Measurements from ENCODE around the gene PLOD1.
"Not testable (repeated sequence)": the region's sequence is repeated elsewhere in the genome, so short reads cannot be mapped to it uniquely, and the experiment has no call there.

The PLOD1 gene

DNA sequence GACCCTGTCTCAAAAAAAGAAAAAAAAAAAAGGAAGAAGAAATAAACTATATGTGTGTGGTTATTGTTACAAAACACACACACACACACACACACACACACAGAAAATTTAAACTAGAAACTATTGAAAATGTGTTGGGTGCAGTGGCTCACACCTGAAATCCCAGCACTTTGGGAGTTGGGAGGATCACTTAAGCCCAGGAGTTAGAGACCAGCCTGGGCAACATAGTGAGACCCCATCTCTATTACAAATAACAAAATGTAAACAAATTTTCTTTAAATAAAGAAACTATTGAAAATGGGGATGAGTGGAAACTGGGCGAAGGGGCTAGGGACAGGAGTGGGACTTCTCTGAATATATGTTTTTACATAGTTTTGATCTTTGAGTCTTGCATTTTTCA, 31.3 kb upstream of the PLOD1 start:
- H3K9me3 Mint-ChIP-seq, result no peaks in the 10 kb centered on the region
- peaks cover 32% of the 10 kb centered on the region for H3K4me1 Mint-ChIP-seq
- H3K36me3 Mint-ChIP-seq (ENCODE audit: insufficient read depth), result peaks cover 18% of the 10 kb centered on the region
- DNase-seq (ENCODE audit: low spot score in 2 of 2), result no peak
- ATAC-seq (replicated peaks; ENCODE audit: extremely low read depth, poor library complexity, severe bottlenecking), result no peak
- no peak overlapping the region for H3K27ac Mint-ChIP-seq (ENCODE audit: low read depth)
- H3K27me3 Mint-ChIP-seq, result peaks cover 18% of the 10 kb centered on the region
- no peak overlapping the region for H3K4me3 Mint-ChIP-seq

DNA sequence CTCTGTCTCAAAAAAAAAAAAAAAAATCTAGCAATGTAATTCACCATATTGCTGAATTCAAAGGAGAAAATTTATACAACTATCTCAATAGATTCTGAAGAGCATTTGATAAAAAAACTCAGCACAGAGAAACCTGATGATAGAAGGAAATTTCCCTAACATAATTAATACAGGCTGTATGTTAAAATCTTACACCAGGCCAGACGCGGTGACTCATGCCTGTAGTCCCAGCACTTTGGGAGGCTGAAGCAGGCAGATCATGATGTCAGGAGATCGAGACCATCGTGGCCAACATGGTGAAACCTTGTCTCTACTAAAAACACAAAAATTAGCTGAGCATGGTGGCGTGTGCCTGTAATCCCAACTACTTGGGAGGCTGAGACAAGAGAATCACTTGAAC, 30.4 kb upstream of the PLOD1 start:
- not testable (repeated sequence) for H3K27me3 Mint-ChIP-seq; H3K4me3 Mint-ChIP-seq; ATAC-seq (replicated peaks; ENCODE audit: extremely low read depth, poor library complexity, severe bottlenecking); H3K9me3 Mint-ChIP-seq; H3K27ac Mint-ChIP-seq (ENCODE audit: low read depth); DNase-seq (ENCODE audit: low spot score in 2 of 2)
- peaks cover 41% of the 10 kb centered on the region for H3K4me1 Mint-ChIP-seq
- peaks cover 27% of the 10 kb centered on the region for H3K36me3 Mint-ChIP-seq (ENCODE audit: insufficient read depth)

DNA sequence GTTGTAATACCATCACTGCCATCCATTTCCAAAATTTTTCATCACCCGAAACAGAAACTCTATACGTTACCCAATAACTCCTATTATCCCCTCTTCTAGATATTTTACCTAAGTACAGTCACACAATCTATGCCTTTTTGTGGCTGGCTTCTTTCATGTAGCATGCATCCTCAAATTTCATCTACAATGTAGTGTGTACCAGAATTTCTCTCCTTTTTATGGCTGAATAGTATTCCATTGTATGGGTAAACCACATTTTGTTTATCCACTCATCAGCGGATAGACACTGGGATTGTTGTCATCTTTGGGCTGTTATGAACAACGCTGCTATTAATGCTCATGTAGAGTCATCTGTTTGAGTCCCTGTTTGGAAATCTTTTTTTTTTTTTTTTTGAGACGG, 29.5 kb upstream of the PLOD1 start:
- Mint-ChIP-seq H3K4me1 (peaks cover 48% of the 10 kb centered on the region), H3K27ac (ENCODE audit: low read depth) (no peak overlapping the region), H3K27me3 (peaks cover 2% of the 10 kb centered on the region), H3K4me3 (no peak overlapping the region), H3K9me3 (no peaks in the 10 kb centered on the region), H3K36me3 (ENCODE audit: insufficient read depth) (peaks cover 36% of the 10 kb centered on the region)
- ATAC-seq (replicated peaks; ENCODE audit: extremely low read depth, poor library complexity, severe bottlenecking) (no peak), DNase-seq (ENCODE audit: low spot score in 2 of 2) (no peak)

DNA sequence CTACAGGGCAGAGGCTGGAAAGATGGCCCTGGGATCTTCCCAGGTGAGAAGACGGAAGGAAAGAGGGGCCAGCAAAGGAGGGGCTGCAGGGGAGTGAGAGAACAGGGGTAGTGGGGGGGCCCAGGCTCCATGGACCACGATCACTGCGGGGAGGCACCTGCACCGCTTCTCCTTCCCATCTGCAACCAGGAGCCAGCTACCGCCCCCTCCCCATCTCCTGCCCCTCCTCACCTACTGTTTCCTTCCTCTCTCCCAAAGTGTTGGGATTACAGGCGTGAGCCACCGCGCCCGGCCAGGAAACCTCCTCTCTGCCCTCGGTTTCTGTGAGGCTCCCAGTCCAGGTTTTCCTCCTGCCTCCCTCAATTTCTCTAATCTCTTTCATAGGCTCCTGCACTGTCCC, 27.6 kb upstream of the PLOD1 start:
- peak overlapping the region; percentile 23 for H3K4me3 Mint-ChIP-seq
- DNase-seq (ENCODE audit: low spot score in 2 of 2) (no peak), ATAC-seq (replicated peaks; ENCODE audit: extremely low read depth, poor library complexity, severe bottlenecking) (no peak)
- H3K27ac Mint-ChIP-seq (ENCODE audit: low read depth), result no peak overlapping the region
- H3K36me3 Mint-ChIP-seq (ENCODE audit: insufficient read depth), result peaks cover 41% of the 10 kb centered on the region
- H3K9me3 Mint-ChIP-seq, result no peaks in the 10 kb centered on the region
- H3K27me3 Mint-ChIP-seq, result no peaks in the 10 kb centered on the region
- peaks cover 49% of the 10 kb centered on the region for H3K4me1 Mint-ChIP-seq

DNA sequence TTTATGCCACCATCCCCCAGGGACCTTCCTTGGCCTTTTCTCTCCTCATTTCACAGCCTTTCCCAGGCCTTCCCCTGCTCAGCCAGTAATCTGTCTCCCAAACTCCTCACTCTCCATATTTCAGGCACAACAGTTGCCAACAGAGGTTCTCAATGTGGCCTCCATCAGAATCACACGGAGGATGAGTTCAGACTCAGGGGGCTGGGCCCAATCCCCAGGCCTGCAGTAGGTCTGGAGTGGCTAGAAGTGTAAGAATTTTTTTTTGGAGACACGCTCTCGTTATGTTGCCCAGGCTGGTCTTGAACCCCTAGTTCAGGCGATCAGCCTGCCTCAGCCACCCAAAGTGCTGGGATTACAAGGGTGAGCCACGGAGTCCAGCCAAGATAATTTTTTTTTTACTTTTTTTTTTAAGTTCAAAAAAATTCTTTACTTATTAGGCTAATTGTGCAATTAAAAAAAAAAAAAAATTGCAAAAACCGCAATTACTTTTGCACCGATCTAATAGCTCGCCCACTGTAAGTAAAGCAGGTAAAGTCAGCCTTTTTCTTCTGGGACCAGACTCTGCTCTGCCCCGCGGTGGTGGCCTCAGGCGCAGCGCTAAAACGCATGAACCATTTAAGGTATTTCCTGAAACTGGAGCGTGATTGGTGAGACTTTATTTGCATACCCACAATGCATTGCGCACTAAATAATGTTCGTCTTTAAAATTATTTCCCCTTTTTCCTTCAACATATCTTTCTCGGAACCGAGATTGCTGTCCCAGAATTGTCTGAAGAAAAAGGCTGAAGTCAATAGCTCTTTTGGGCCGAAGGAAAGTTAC, 27.0 kb upstream of the PLOD1 start:
- peak; percentile 84 to 93 for DNase-seq (ENCODE audit: low spot score in 2 of 2)

DNA sequence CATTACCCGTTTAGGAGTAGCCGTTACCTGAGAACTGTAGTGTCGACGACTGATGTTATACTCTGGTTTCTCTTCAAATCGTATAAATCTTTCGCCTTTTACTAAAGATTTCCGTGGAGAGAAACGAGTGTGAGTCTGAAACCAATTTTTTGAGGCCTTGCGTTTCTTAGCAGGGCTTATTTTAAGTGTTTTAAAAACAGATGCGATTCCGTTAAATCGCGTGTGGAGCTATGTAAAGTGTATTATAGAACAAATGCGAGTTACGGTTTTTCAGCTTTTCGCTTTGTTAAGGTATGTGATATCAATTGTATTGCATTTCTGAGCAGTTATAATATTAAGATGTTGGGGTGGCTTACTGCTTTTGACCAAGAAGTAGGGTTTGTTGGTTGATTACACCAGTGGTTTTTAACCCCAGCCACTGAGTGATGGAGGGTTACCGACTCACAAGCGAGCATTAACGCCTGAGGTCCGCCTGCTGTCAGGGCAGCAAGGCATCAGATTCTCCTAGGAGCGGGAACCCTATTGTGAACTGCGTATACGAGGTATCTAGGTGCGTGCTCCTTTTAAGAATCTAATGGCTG, 26.3 kb upstream of the PLOD1 start:
- Mint-ChIP-seq H3K36me3 (ENCODE audit: insufficient read depth) (peaks cover 44% of the 10 kb centered on the region), H3K27me3 (no peaks in the 10 kb centered on the region), H3K27ac (ENCODE audit: low read depth) (peak overlapping the region; percentile 100), H3K9me3 (no peaks in the 10 kb centered on the region), H3K4me3 (peak overlapping the region; percentile 86), H3K4me1 (peaks cover 49% of the 10 kb centered on the region)
- ATAC-seq (replicated peaks; ENCODE audit: extremely low read depth, poor library complexity, severe bottlenecking) (peak; percentile 56), DNase-seq (ENCODE audit: low spot score in 2 of 2) (peak in 1 of 2 donors; percentile 66)

More for the DNA sequence above, 27.0 kb upstream of the PLOD1 start:
- H3K27me3 Mint-ChIP-seq, result no peaks in the 10 kb centered on the region
- peak; percentile 60 for ATAC-seq (replicated peaks; ENCODE audit: extremely low read depth, poor library complexity, severe bottlenecking)
- H3K36me3 Mint-ChIP-seq (ENCODE audit: insufficient read depth), result peaks cover 44% of the 10 kb centered on the region
- H3K4me1 Mint-ChIP-seq, result peaks cover 49% of the 10 kb centered on the region
- H3K27ac Mint-ChIP-seq (ENCODE audit: low read depth), result peak overlapping the region; percentile 100
- peak overlapping the region; percentile 86 for H3K4me3 Mint-ChIP-seq
- no peaks in the 10 kb centered on the region for H3K9me3 Mint-ChIP-seq

DNA sequence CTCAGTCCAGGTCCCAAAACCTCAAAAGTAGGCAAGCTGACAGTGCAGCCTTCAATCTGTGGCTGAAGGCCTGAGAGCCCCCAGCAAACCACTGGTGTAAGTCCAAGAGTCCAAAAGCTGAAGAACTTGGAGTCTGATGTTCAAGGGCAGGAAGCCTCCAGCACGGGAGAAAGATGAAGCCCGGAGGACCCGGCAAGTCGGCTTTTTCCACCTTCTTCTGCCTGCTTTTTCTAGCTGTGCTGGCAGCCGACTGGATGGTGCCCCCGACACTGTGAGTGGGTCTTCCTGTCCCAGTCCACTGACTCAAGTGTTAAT, 23.6 kb upstream of the PLOD1 start:
- ATAC-seq (replicated peaks; ENCODE audit: extremely low read depth, poor library complexity, severe bottlenecking); H3K4me3 Mint-ChIP-seq; H3K27me3 Mint-ChIP-seq; H3K9me3 Mint-ChIP-seq; DNase-seq (ENCODE audit: low spot score in 2 of 2); H3K27ac Mint-ChIP-seq (ENCODE audit: low read depth): not testable (repeated sequence)
- peaks cover 39% of the 10 kb centered on the region for H3K36me3 Mint-ChIP-seq (ENCODE audit: insufficient read depth)
- H3K4me1 Mint-ChIP-seq, result peaks cover 38% of the 10 kb centered on the region

DNA sequence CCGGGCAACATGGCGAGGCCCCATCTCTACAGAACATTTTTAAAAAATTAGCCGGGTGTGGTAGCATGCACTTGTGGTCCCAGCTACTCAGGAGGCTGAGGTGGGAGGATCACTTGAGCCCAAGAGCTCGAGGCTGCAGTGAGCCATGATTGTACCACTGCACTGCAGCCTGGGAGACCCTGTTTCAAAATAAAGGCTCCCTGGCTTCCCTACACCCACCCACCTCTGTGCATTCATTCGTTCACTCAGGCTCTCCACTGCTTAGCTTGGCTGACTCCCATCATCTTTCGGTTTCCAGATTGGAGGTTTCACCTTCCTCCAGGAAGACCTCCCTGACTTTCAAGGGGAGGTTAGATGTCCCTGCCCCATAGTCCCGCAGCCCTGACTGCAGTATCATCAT, 22.5 kb upstream of the PLOD1 start:
- Mint-ChIP-seq H3K4me1 (peaks cover 28% of the 10 kb centered on the region), H3K27ac (ENCODE audit: low read depth) (no peak overlapping the region), H3K4me3 (no peak overlapping the region), H3K9me3 (no peaks in the 10 kb centered on the region), H3K27me3 (no peaks in the 10 kb centered on the region), H3K36me3 (ENCODE audit: insufficient read depth) (peaks cover 32% of the 10 kb centered on the region)
- ATAC-seq (replicated peaks; ENCODE audit: extremely low read depth, poor library complexity, severe bottlenecking) (no peak), DNase-seq (ENCODE audit: low spot score in 2 of 2) (no peak)

DNA sequence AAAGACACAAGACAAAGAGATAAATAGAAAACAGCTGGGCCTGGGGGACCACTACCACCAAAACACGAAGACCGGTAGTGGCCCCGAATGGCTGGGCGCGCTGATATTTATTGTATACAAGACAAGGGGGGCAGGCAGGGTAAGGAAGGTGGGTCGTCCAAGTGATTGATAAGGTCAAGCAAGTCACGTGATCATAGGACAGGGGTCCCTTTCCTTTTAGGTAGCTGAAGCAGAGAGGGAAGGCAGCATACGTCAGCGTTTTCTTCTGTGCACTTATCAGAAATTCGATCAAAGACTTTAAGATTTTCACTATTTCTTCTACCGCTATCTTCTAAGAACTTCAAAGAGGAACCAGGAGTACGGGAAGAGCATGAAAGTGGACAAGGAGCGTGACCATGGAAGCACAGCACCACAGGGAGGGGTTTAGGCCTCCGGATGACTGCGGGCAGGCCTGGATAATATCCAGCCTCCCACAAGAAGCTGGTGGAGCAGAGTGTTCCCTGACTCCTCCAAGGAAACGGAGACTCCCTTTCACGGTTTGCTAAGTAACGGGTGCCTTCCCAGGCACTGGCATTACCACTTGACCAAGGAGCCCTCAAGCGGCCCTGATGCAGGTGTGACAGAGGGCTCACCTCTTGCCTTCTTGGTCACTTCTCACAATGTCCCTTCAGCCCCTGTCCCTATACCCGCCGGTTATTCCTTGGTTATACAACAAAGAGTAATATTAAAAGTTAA, 21.9 kb upstream of the PLOD1 start:
- H3K9me3 Mint-ChIP-seq; H3K4me3 Mint-ChIP-seq; H3K27ac Mint-ChIP-seq (ENCODE audit: low read depth); ATAC-seq (replicated peaks; ENCODE audit: extremely low read depth, poor library complexity, severe bottlenecking); DNase-seq (ENCODE audit: low spot score in 2 of 2); H3K27me3 Mint-ChIP-seq: not testable (repeated sequence)
- H3K4me1 Mint-ChIP-seq, result peaks cover 22% of the 10 kb centered on the region
- peaks cover 33% of the 10 kb centered on the region for H3K36me3 Mint-ChIP-seq (ENCODE audit: insufficient read depth)

DNA sequence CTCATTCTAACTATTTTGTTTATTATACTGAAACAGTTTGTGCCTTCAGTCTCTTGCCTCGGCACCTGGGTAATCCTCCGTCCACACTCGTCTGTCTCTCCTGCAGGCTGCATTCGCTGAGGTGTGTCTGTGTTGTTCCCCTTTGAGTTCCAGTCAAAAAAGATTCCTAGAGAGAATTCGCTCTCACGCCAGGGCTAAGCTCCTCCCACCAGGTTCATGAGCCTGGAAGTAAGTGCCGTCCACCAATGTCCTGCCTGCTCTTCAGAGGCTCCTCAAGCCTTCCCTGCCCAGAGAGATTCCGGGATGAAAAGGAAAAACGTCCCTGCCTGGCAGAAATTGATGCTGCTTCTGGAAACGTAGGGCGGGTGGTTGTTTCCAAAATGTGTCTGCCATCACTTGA, 21.2 kb upstream of the PLOD1 start:
- no peak for DNase-seq (ENCODE audit: low spot score in 2 of 2)
- Mint-ChIP-seq H3K4me3 (no peak overlapping the region), H3K9me3 (no peaks in the 10 kb centered on the region), H3K36me3 (ENCODE audit: insufficient read depth) (peaks cover 29% of the 10 kb centered on the region), H3K27ac (ENCODE audit: low read depth) (no peak overlapping the region), H3K27me3 (no peaks in the 10 kb centered on the region), H3K4me1 (peaks cover 16% of the 10 kb centered on the region)
- ATAC-seq (replicated peaks; ENCODE audit: extremely low read depth, poor library complexity, severe bottlenecking), result no peak

DNA sequence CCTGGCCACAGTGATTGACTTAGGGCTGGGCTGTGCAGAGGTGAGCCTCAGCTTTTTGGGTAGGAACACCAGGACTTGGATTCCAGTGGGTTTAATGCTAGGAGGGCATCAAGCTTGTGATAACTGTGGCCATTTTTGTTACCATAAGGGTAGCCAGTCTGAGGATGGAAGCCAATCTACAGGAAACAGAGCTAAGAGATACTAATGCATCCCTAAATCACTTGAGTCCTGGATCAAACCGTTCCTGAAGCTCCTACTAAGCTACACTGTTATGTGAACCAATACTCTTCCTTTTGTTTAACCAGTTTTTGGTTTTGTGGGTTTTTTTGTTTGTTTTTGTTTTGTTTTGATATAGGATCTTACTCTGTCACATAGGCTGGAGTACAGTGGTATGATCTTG, 20.5 kb upstream of the PLOD1 start:
- no peaks in the 10 kb centered on the region for H3K9me3 Mint-ChIP-seq
- ATAC-seq (replicated peaks; ENCODE audit: extremely low read depth, poor library complexity, severe bottlenecking), result no peak
- no peak overlapping the region for H3K27ac Mint-ChIP-seq (ENCODE audit: low read depth)
- H3K4me3 Mint-ChIP-seq, result no peak overlapping the region
- H3K27me3 Mint-ChIP-seq, result no peaks in the 10 kb centered on the region
- peaks cover 9% of the 10 kb centered on the region for H3K4me1 Mint-ChIP-seq
- peaks cover 26% of the 10 kb centered on the region for H3K36me3 Mint-ChIP-seq (ENCODE audit: insufficient read depth)
- DNase-seq (ENCODE audit: low spot score in 2 of 2), result no peak

DNA sequence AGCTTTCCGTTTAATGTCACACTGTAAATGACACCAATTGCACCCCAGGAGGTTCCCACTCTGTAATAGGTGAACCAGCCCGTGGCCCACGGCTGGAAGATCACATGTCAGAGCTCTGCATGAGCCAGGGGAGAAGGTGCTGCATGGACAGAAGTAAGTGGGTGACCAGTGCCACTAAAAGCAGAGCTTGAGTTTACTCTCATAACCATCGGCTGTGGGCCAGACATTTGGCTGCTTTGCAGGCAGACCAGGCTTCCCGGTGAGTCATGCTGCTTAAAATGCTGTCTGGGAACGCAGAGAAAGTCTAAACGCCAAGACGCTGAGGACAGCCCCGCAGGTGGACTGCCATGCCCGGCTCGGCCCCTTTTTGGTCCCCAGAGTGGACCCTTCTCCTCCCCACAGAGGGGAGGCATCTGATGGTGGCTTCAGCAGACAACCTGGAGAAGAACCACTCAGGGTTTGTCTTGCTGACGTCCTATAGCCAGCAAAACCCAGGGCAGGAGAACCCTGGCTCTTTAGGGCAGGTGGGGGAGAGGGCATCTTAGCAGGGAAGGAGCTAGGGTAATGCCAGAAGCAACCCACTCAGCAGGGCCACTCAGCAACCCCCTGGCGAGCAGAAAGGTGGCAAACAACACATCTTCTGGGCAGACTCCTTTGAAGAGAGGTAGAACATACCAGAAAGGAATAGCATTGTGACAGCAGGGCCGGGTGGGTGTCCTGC, 15.6 kb upstream of the PLOD1 start:
- Mint-ChIP-seq H3K4me3 (no peak overlapping the region), H3K36me3 (ENCODE audit: insufficient read depth) (peaks cover 38% of the 10 kb centered on the region), H3K27ac (ENCODE audit: low read depth) (no peak overlapping the region), H3K9me3 (no peaks in the 10 kb centered on the region), H3K4me1 (peaks cover 28% of the 10 kb centered on the region), H3K27me3 (no peaks in the 10 kb centered on the region)
- DNase-seq (ENCODE audit: low spot score in 2 of 2), result no peak
- ATAC-seq (replicated peaks; ENCODE audit: extremely low read depth, poor library complexity, severe bottlenecking), result no peak
